Subcutaneous adipose tissue (tissue), 4 donors: ENCODE results near the gene PTPN12. TPM values are rescaled to one million over a fixed set of nuclear protein-coding genes. Genes with fewer than 3 reads are reported as not detected.

Experiments
- CTCF ChIP-seq: fragments of 450-650 bp; IDR thresholded peaks from one replicate; pipeline ENCODE4 v1.5.1; 2016; ENCODE audit warnings: low read depth, mild to moderate bottlenecking, control low read depth, antibody characterized with exemption, moderate library complexity
- total RNA-seq, 4 donors: library from RNA; depleted of rRNA; stranded (reverse); fragments of >200 nt; gene quantifications; one replicate each; pipeline ENCODE4 v1.1.0, GENCODE V29; 2016

The PTPN12 gene
- total RNA-seq, 4 donors from 2014 or later: 147 to 243 (median 188) TPM

GRCh38 chr7:77649716-77650349 lies 112.7 kb downstream of the PTPN12 start:
- TF ChIP-seq CTCF: no peak

GRCh38 chr7:77651575-77652162 lies 114.6 kb downstream of the PTPN12 start:
- no peak for TF ChIP-seq CTCF

- no peak for TF ChIP-seq CTCF
Observed at GRCh38 chr7:77653572-77653971, 116.5 kb downstream of the PTPN12 start.

GRCh38 chr7:77655356-77655755 lies 118.3 kb downstream of the PTPN12 start:
- TF ChIP-seq CTCF: no peak

GRCh38 chr7:77655836-77656455 lies 118.9 kb downstream of the PTPN12 start:
- no peak for TF ChIP-seq CTCF

GRCh38 chr7:77657427-77658224 lies 120.5 kb downstream of the PTPN12 start:
- TF ChIP-seq CTCF: no peak

- no peak for TF ChIP-seq CTCF
Observed at GRCh38 chr7:77658928-77659327, 121.8 kb downstream of the PTPN12 start.
